Lung (tissue), 12 donors: ENCODE data around the gene SPRED3. TPM values are rescaled to one million over a fixed set of nuclear protein-coding genes. Genes with fewer than 3 reads are reported as not detected.

Experiments
- ATAC-seq: fragments of 200-7000 bp; cut with Tn5 transposase; one replicate; pipeline ENCODE4 v1.9.1; 2020; ENCODE audit warnings: moderate number of reproducible peaks; ENCODE audit not compliant: insufficient read depth, low FRiP score
- DNase-seq, 3 donors: peaks; one replicate each; pipeline ENCODE4 v3.0.0-alpha.2; 2013 to 2017
- H3K27ac ChIP-seq, 2 donors: one replicate each; pipeline ENCODE4 v1.5.1; 2013; ENCODE audit warnings: mild to moderate bottlenecking in 2 of 2, moderate library complexity in 2 of 2, control low read depth in 1 of 2, inconsistent platforms in 1 of 2, low read depth in 1 of 2, low read length in 1 of 2
- H3K27me3 ChIP-seq, 3 donors: one replicate each; pipeline ENCODE4 v1.5.1; 2013; ENCODE audit warnings: low read length in 2 of 3; ENCODE audit not compliant: control insufficient read depth in 3 of 3, insufficient read depth in 3 of 3
- H3K36me3 ChIP-seq, 4 donors: one replicate each; pipeline ENCODE4 v1.5.1; 2013; ENCODE audit warnings: low read length in 4 of 4, mild to moderate bottlenecking in 1 of 4, moderate library complexity in 1 of 4; ENCODE audit not compliant: control insufficient read depth in 4 of 4, insufficient read depth in 4 of 4
- H3K4me1 ChIP-seq, 5 donors: one replicate each; pipeline ENCODE4 v1.5.1; 2013; ENCODE audit warnings: low read length in 5 of 5, mild to moderate bottlenecking in 2 of 5, moderate library complexity in 1 of 5; ENCODE audit not compliant: control insufficient read depth in 5 of 5, insufficient read depth in 5 of 5
- H3K4me3 ChIP-seq: one replicate; pipeline ENCODE4 v1.5.1; 2013; ENCODE audit warnings: mild to moderate bottlenecking, control low read depth, moderate library complexity
- H3K9ac ChIP-seq, 2 donors: one replicate each; pipeline ENCODE4 v1.5.1; 2013; ENCODE audit warnings: low read length in 2 of 2, control low read depth in 1 of 2; ENCODE audit not compliant: insufficient read depth in 1 of 2
- H3K9me3 ChIP-seq, 4 donors: one replicate each; pipeline ENCODE4 v1.5.1; 2013; ENCODE audit warnings: low read length in 3 of 4, mild to moderate bottlenecking in 1 of 4, moderate library complexity in 1 of 4; ENCODE audit not compliant: control insufficient read depth in 4 of 4, insufficient read depth in 3 of 4
- WGBS, 2 donors: extraction: QIAGEN DNeasy Blood & Tissue Kit; methylation state at CpG; one replicate each; pipeline ENCODE4 v1.1.7; 2013; 5-methylcytosine and 5-hydroxymethylcytosine counted together
- polyA plus RNA-seq, 2 donors: library from polyadenylated mRNA; stranded (reverse); fragments of 200-250 nt; gene quantifications; one replicate each; pipeline ENCODE4 v1.2.1, GENCODE V29; 2013
- total RNA-seq, 2 donors: library from RNA; depleted of rRNA in 1 of 2; stranded (reverse); fragments of >200 nt in 1 of 2; gene quantifications; one replicate each; pipeline ENCODE4 v1.2.1, GENCODE V29; 2014 to 2021
- TF ChIP-seq, protein P1 (sequence below): IDR thresholded peaks from 2 replicates; pipeline ENCODE4 v1.5.1; 2012; ENCODE audit warnings: mild to moderate bottlenecking; ENCODE audit errors: control extremely low read depth, extremely low read depth
- donor health status: control.
- donor health status: control.
- donor health status: Bipolar disorder and iron deficiency.
- donor health status: healthy.
- donor health status: DM: yes; HTN: yes; CAD: no.

SPRED3 gene
- total and polyA plus RNA-seq, 4 donors = 0.09 to 2.6 (median 1.3) TPM

DNA sequence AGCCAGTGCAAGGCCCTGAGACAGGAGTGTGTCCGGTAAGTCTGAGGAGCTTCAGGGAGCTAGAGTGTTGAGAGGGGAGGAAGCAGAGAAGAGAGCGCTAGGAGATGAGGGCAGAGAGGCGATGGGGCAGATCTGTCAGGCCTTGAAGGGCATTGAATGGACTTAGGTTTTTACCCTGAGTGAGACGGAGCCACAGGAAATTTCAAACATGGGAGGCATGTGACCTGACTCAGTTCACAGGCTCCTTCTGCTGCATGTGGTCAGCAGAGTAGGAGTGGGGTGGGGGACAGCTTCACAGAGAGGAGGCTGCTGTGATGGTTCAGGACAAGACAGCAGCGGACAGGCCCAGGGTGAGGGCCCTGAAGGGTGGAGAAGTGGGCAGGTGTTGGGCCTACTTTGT is 11.9 kb downstream of the SPRED3 start:
- 79 to 86% methylated on average over 5 of the region's 5 CpGs for WGBS, 2 donors
- Histone ChIP-seq H3K36me3 (peaks cover 0 to 6% (median 5%) of the 10 kb centered on the region in 4 donors), H3K4me1 (peaks cover 0 to 2% (median 0%) of the 10 kb centered on the region in 5 donors), H3K4me3 (no peak overlapping the region), H3K9ac (no peak overlapping the region), H3K27ac (no peak overlapping the region), H3K27me3 (peaks cover 14 to 29% (median 14%) of the 10 kb centered on the region in 3 donors), H3K9me3 (peaks cover 0 to 2% (median 0%) of the 10 kb centered on the region in 4 donors)
- TF ChIP-seq, protein P1, sequence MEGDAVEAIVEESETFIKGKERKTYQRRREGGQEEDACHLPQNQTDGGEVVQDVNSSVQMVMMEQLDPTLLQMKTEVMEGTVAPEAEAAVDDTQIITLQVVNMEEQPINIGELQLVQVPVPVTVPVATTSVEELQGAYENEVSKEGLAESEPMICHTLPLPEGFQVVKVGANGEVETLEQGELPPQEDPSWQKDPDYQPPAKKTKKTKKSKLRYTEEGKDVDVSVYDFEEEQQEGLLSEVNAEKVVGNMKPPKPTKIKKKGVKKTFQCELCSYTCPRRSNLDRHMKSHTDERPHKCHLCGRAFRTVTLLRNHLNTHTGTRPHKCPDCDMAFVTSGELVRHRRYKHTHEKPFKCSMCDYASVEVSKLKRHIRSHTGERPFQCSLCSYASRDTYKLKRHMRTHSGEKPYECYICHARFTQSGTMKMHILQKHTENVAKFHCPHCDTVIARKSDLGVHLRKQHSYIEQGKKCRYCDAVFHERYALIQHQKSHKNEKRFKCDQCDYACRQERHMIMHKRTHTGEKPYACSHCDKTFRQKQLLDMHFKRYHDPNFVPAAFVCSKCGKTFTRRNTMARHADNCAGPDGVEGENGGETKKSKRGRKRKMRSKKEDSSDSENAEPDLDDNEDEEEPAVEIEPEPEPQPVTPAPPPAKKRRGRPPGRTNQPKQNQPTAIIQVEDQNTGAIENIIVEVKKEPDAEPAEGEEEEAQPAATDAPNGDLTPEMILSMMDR = no peak
- no peak for ATAC-seq
- no peak for DNase-seq

DNA sequence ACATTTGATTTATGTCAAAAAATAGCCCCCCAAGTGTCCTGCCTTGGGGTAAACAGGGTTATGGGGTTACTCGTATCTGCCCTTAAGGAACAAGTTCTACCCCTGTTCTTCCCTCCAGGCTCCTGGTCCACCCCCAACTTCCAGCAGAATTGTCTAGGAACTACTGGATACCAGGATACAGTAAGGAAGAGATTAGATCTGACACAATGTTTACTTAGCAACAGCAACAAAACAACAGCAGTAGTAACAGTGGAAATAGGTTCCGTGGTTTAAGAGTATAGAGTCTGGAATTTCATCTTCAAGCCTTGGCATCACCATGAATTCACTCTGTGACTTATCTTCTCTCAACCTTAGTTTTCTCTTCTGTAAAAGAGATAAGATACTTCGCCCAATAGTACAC is 12.7 kb downstream of the SPRED3 start:
- DNase-seq (no peak), ATAC-seq (no peak)
- 69 to 82% methylated on average over 3 of the region's 3 CpGs for WGBS, 2 donors
- TF ChIP-seq, protein P1 = no peak
- H3K4me3 ChIP-seq = no peak overlapping the region
- H3K27me3 ChIP-seq = peaks cover 9 to 27% (median 13%) of the 10 kb centered on the region in 3 donors
- peaks cover 0 to 2% (median 0%) of the 10 kb centered on the region in 4 donors for H3K9me3 ChIP-seq
- no peak overlapping the region for H3K27ac ChIP-seq
- peaks cover 0 to 2% (median 0%) of the 10 kb centered on the region in 5 donors for H3K4me1 ChIP-seq
- H3K9ac ChIP-seq = no peak overlapping the region
- peaks cover 0 to 8% (median 6%) of the 10 kb centered on the region in 4 donors for H3K36me3 ChIP-seq

DNA sequence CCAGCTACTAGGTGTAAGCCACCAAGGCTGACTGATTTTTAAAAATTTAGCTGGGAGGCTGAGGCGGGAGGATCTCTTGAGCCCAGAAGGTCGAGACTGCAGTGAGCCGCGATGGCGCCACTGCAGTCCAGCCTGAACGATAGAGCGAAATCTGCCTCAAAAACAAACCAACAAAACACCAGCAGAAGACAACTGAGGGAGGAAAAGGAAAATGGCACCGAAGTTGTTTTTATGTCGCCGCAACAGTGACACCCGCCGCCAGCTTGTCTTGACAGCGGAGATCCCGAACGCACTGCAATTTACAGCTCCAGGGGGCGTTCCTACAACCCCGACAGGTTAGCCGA is 14.1 kb downstream of the SPRED3 start:
- Histone ChIP-seq H3K4me1 (peaks cover 0 to 2% (median 0%) of the 10 kb centered on the region in 5 donors), H3K27me3 (peaks cover 3 to 13% (median 9%) of the 10 kb centered on the region in 3 donors), H3K9ac (no peak overlapping the region), H3K4me3 (no peak overlapping the region), H3K27ac (no peak overlapping the region), H3K9me3 (peaks cover 0 to 2% (median 0%) of the 10 kb centered on the region in 4 donors), H3K36me3 (peaks cover 0 to 14% (median 12%) of the 10 kb centered on the region in 4 donors)
- DNase-seq = no peak
- 4 to 5% methylated on average over 18 of the region's 18 CpGs for WGBS, 2 donors
- ATAC-seq = no peak
- TF ChIP-seq, protein P1 = no peak
